SHP77 treated with DMSO at 0.1 percent for 48 hours (cell line): ENCODE data around the gene YIF1B.
"Not testable (repeated sequence)": the region's sequence is repeated elsewhere in the genome, so short reads cannot be mapped to it uniquely, and the experiment has no call there.

ENCODE experiments used
- DNase-seq: peaks from one replicate; lab custom pipeline; 2025; lab: John Stamatoyannopoulos, UW

The YIF1B gene

GRCh38 chr19:38274739-38275138 is 41.0 kb downstream of the YIF1B start:
- no peak for DNase-seq

GRCh38 chr19:38273499-38273898 is 42.2 kb downstream of the YIF1B start:
- no peak for DNase-seq

- DNase-seq: no peak
Measured at GRCh38 chr19:38270587-38271167, 45.1 kb downstream of the YIF1B start.

GRCh38 chr19:38268539-38268938 is 47.2 kb downstream of the YIF1B start:
- no peak for DNase-seq

GRCh38 chr19:38267761-38268483 is 47.8 kb downstream of the YIF1B start:
- DNase-seq: no peak

- no peak for DNase-seq
Measured at GRCh38 chr19:38266981-38267597, 48.7 kb downstream of the YIF1B start.

- no peak for DNase-seq
Measured at GRCh38 chr19:38265921-38266429, 49.8 kb downstream of the YIF1B start.

- no peak for DNase-seq
Measured at GRCh38 chr19:38265213-38265861, 50.4 kb downstream of the YIF1B start.

GRCh38 chr19:38264486-38265212 is 51.1 kb downstream of the YIF1B start, which contains the start of gene SPINT2:
SPINT2 (plus strand) TSS chr19:38264573; CDS start chr19:38264893, 320 bp downstream.
- DNase-seq: no peak

- DNase-seq: no peak
Measured at GRCh38 chr19:38263689-38264485, 51.9 kb downstream of the YIF1B start.

- no peak for DNase-seq
Measured at GRCh38 chr19:38262585-38263268, 53.0 kb downstream of the YIF1B start.

GRCh38 chr19:38261942-38262341 is 53.8 kb downstream of the YIF1B start:
- not testable (repeated sequence) for DNase-seq

GRCh38 chr19:38255383-38256014 is 60.2 kb downstream of the YIF1B start:
- DNase-seq: no peak

- no peak for DNase-seq
Measured at GRCh38 chr19:38253788-38254187, 62.0 kb downstream of the YIF1B start.
